RWPE2 (cell line): ENCODE data around the gene ARF4.

ENCODE experiments used
- ATAC-seq: fragments of 200-7000 bp; cut with Tn5 transposase; 3 replicates; pipeline ENCODE4 v1.9.1; 2021; ENCODE audit warnings: low read depth
- DNase-seq: peaks from one replicate; pipeline ENCODE4 v3.0.0-alpha.2; 2020; ENCODE audit warnings: low spot score
- H3K27ac ChIP-seq: fragments of 450-650 bp; 2 replicates; pipeline ENCODE4 v1.5.1; 2017; ENCODE audit warnings: mild to moderate bottlenecking; ENCODE audit not compliant: poor library complexity, severe bottlenecking
- H3K27me3 ChIP-seq: fragments of 250-450 bp; sonication (Bioruptor Pico); 2 replicates; pipeline ENCODE4 v1.5.1; 2021; ENCODE audit warnings: mild to moderate bottlenecking, moderate library complexity; ENCODE audit not compliant: insufficient read depth, poor library complexity, severe bottlenecking
- H3K36me3 ChIP-seq: fragments of 250-450 bp; sonication (Bioruptor Pico); 2 replicates; pipeline ENCODE4 v1.5.1; 2020; ENCODE audit warnings: low read depth, mild to moderate bottlenecking, moderate library complexity
- H3K4me1 ChIP-seq: fragments of 250-450 bp; sonication (Bioruptor Pico); 2 replicates; pipeline ENCODE4 v1.5.1; 2021; ENCODE audit warnings: mild to moderate bottlenecking, moderate library complexity; ENCODE audit not compliant: insufficient read depth, poor library complexity, severe bottlenecking
- H3K4me3 ChIP-seq: fragments of 250-450 bp; sonication (Bioruptor Pico); 2 replicates; pipeline ENCODE4 v1.5.1; 2021; ENCODE audit warnings: mild to moderate bottlenecking, moderate library complexity; ENCODE audit not compliant: severe bottlenecking
- H3K9me3 ChIP-seq: fragments of 250-450 bp; sonication (Bioruptor Pico); 2 replicates; pipeline ENCODE4 v1.5.1; 2021; ENCODE audit warnings: mild to moderate bottlenecking, moderate library complexity; ENCODE audit not compliant: severe bottlenecking
- CTCF ChIP-seq: fragments of 450-650 bp; IDR thresholded peaks from one replicate; pipeline ENCODE4 v1.5.1; 2017; ENCODE audit warnings: mild to moderate bottlenecking, moderate library complexity; ENCODE audit not compliant: poor library complexity, severe bottlenecking

The ARF4 gene

DNA sequence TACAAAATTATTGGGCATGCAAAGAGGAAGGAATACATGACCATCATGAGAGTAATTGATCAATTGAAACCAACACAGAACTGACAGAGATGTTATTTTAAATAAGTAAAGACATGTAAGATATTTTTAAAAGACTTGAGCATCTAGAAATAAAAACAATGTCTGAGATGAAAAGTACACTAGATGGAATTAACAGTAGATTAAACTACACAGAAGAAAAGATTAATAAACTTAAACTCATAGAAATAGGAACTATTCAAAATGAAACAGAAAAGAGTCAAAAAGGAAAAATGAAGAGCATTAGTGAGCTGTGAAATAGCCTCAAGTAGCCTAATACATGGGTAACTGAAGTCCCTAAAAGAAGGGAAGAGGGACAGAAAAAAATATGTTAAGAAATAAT is 8.5 kb upstream of the ARF4 start:
- ATAC-seq, result no peak
- no peak for DNase-seq

DNA sequence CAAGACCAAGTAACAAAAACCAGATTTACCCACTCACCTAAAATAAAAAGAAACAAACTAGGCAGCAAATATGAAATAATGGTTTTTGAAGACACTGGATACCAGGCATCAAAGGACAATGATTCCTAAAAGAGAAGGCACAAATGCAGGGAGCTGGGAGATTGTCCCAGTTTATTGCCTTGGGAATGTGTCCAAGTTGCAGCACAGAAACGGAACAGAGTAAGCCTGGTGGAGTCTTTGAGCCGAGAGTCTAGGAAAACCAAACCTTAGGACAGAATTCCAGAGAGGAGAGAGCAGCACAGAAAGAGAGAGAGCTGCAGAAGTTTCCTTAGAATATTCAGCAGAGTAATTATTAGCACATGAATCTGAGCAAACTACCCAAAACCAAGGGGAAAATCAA is 7.8 kb upstream of the ARF4 start:
- Histone ChIP-seq H3K4me3 (no peak overlapping the region), H3K4me1 (no peaks in the 10 kb centered on the region), H3K27me3 (no peaks in the 10 kb centered on the region), H3K36me3 (no peaks in the 10 kb centered on the region; the same call in 1 of the 2 replicates), H3K27ac (no peak overlapping the region), H3K9me3 (peaks cover 3% of the 10 kb centered on the region)
- TF ChIP-seq CTCF, result no peak
- DNase-seq, result no peak
- no peak for ATAC-seq

More for the DNA sequence above, 8.5 kb upstream of the ARF4 start:
- Histone ChIP-seq H3K9me3 (peaks cover 3% of the 10 kb centered on the region), H3K36me3 (no peaks in the 10 kb centered on the region; the same call in 1 of the 2 replicates), H3K4me3 (no peak overlapping the region), H3K27ac (no peak overlapping the region), H3K27me3 (no peaks in the 10 kb centered on the region), H3K4me1 (no peaks in the 10 kb centered on the region)
- TF ChIP-seq CTCF, result no peak

DNA sequence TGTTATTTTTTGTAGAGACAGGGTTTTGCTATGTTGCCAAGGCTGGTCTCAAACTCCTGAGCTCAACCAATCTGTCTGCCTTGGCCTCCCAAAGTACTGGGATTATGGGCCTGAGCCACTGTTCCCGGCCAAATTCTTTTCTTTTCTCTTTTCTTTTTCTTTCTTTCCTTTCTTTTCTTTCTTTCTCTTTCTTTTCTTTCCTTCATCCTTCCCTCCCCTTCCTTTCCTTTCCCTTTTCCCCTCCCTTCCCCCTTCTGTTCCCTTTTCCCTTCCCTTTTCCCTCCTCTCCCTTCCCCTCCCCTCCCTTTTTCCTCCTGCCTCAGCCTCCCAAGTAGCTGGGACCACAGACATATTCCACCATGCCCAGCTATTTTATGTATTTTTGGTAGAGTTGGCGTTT is 3.1 kb upstream of the ARF4 start:
- no peak for ATAC-seq
- Histone ChIP-seq H3K27me3 (no peaks in the 10 kb centered on the region), H3K9me3 (no peaks in the 10 kb centered on the region), H3K4me3 (no peak overlapping the region), H3K4me1 (peaks cover 1% of the 10 kb centered on the region), H3K36me3 (peaks cover 11% of the 10 kb centered on the region), H3K27ac (no peak overlapping the region)
- DNase-seq, result no peak
- TF ChIP-seq CTCF, result no peak

- H3K27ac ChIP-seq, result peak overlapping the region; percentile 93
- no peak for ATAC-seq
- DNase-seq, result no peak
- TF ChIP-seq CTCF, result no peak
- peaks cover 4% of the 10 kb centered on the region for H3K4me1 ChIP-seq
- H3K36me3 ChIP-seq, result peaks cover 24% of the 10 kb centered on the region
- peak overlapping the region; percentile 51 for H3K4me3 ChIP-seq
- no peaks in the 10 kb centered on the region for H3K27me3 ChIP-seq
- no peaks in the 10 kb centered on the region for H3K9me3 ChIP-seq
These were observed 1.7 kb upstream of the ARF4 start for GRCh38 chr3:57598765-57599360.

DNA sequence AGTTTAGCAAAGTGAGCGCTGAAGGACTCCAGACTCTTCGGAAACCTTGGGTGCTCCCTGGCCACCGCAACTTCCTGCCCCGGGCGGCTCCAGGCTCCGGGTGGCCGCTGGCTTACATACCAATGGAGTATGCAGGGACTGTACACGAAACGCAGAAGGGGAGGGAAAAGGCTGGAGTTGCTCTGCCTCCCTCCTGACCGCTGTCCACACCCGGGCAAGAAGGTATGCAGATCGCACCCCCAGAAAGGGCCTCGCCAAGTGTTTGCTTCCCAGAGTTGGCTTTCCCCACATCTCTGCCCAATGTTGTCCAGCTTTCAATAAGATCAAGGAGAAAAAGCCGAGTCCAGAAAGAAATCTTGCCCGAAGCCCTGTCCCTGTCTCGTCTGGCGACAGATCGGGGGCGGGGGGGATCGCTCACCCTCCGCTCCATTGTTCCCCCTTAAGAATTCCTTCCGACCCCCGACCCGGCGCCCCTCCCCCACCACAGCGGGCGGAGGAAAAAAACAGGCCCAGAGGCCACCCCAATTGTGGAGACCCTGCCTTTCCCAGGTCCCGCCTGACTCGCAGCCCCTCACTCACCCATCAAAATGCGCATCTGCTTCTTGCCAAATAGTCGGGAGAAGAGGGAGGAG is 533 bp downstream of the ARF4 start:
- peak overlapping the region; percentile 93 for H3K27ac ChIP-seq
- peaks cover 44% of the 10 kb centered on the region for H3K36me3 ChIP-seq
- no peaks in the 10 kb centered on the region for H3K9me3 ChIP-seq
- peak overlapping the region; percentile 86 for H3K4me3 ChIP-seq
- no peaks in the 10 kb centered on the region for H3K27me3 ChIP-seq
- peaks cover 23% of the 10 kb centered on the region for H3K4me1 ChIP-seq
- ATAC-seq, result peak; percentile 51
- DNase-seq, result peak; percentile 83
- no peak for TF ChIP-seq CTCF
